IPS-NIHi7 (cell line): ENCODE data around the gene DYRK1A.

Source experiments
- DNase-seq: peaks from one replicate; pipeline ENCODE4 v3.0.0; 2012; ENCODE audit warnings: mixed read lengths; ENCODE audit errors: extremely low spot score

The DYRK1A gene

GRCh38 chr21:37450445-37450941 lies 83.9 kb downstream of the DYRK1A start:
- no peak for DNase-seq

DNA sequence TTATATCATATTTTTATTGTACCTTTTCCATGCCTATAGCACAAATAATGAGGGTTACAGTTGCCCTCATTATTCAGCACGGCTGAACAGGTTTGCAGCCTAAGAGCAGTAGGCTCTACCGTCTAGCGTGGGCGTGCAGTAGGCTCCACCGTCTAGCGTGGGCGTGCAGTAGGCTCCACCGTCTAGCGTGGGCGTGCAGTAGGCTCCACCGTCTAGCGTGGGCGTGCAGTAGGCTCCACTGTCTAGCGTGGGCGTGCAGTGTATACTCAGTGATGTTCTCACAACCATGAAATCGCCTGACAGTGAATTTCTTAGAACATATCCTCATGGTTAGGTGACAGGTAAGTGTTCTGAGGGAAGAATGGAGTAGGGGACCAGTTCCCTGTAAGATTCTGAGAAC lies 84.9 kb downstream of the DYRK1A start:
- no peak for DNase-seq

DNA sequence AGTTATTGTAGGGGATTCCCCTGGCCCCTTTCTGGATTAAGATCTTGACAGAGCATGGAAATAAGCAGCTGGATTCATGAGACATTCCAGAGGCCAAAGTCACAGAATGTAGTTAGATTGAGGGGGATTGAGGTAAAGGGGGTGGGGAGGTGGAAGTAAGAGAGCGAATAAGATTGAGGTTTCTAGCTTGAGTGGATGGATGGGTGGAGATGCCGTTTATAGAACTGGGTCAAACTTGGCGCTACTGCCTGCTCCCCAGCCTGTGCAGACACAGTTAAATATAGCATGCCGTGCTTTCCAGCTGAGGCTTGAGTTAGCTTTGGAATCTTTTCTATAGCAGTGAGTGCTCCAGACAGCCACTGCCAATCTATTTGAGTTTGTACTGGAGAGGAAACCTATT lies 85.7 kb downstream of the DYRK1A start:
- no peak for DNase-seq

- DNase-seq: no peak
Observed at GRCh38 chr21:37453350-37453749, 86.8 kb downstream of the DYRK1A start.

DNA sequence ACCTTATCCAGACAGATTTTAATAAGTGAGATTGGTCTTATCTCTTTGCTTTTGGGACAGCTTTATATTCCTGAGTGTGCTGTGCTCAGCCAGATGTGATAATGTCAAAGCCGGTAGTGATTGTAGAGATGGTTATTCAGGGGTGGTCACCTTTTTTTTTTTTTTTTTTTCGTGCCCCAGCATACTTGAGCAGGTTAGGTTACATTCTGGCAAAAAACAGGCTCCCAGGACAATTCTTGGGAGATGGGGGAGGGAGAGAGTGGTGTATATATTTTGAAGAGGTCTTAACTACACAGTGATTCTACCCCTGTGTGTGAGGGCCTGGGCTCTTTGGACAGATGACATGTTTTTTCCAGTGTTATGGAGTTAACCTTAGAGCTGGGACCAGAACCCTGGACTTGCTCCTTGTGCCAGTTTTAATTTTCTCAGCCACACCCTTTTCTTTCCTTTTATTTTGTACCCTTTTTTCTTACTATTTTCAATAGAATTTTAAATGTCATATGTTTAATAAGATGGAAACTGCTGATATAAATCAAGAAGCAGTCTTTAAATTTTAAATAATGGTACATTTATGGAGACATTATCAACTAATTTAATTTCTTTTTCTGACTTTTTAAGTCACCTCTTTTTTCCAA lies 88.4 kb downstream of the DYRK1A start:
- DNase-seq: no peak

- no peak for DNase-seq
Observed at GRCh38 chr21:37455504-37455911, 88.9 kb downstream of the DYRK1A start.

DNA sequence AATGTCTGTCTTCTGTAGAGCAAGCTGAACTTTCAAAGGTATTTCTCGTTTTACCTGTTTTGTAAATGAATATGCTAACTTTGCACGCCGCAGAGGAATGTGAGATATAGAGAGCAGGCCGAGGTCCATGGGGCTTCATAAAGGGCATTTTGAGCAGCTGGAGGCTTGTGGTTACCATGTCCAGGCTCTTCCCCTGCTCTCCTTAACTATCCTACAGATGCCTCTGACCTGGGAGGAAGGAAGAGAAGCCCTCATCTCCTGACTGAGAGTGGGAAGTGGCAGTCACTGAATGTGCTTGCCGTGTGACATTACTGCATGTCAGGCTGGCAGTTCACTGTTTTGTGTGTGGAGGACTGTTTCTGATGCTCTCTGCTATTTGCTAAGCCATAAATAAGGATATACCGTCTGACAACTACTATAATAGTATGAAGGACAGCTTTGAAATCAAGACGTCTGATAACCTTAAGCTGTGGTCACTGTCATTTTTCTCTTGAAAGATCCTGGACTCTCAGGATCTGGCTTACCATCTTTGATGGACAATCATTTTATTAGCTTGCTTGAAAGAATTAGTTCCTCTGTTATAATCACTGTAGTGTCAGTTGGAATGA lies 92.2 kb downstream of the DYRK1A start:
- no peak for DNase-seq

- no peak for DNase-seq
Observed at GRCh38 chr21:37459575-37459974, 93.0 kb downstream of the DYRK1A start.

DNA sequence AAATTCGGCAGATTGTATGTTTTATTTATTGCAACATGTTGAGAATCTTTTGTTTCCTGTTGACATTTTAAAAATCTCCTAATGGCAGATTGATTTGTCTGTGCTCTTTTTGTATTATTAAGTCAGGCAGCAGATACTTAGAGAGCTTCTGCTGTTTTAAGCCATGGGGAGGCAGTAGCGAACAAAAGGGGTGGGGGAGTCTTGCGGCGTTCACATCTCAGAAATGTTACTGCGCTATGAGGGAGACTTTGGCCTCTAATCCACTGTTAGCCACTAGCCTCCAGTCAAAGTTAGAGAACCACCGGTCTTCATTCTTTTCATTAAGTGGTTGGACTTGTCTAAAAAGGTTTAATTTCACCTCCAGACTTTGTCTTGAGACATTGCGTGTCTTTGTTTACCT lies 93.6 kb downstream of the DYRK1A start:
- DNase-seq: peak; percentile 53

DNA sequence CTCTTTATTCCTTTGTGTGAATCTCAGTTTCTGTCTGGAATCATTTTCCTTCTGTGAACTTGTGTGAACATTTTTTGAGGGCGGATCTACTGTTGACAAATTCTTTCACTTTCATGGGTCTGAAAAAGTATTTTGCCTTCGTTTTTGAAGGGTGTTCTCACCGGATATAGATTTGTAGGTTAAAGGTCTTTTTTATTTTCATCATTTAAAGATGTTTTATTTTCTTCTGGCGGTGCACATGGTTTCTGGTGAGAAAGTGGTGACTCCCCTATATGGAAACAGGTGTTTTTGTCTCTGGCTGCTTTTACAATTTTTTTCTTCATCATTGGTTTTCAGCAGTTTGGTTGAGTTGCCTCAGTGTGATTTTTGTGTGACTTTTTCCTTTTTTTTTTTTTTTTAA lies 94.9 kb downstream of the DYRK1A start:
- DNase-seq: no peak

GRCh38 chr21:37462087-37462861 lies 95.7 kb downstream of the DYRK1A start:
- DNase-seq: no peak

GRCh38 chr21:37463083-37463801 lies 96.7 kb downstream of the DYRK1A start:
- no peak for DNase-seq

DNA sequence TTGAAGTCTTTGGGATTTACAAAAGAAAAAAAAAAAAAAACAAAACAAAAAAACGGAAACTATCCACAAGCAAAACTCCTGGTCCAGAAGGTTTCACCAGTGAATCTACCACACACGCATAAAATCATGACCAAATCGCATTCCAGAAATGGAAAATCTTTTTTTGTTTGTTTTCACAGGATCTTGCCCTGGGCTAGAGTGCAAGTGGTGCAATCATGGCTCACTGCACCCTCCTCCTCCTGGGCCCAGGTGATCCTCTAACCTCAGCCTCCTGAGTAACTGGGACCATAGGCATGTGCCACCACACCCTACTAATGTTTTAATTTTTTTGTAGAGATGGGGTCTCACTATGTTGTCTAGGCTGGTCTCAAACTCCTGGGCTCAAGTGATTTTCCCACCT lies 100.5 kb downstream of the DYRK1A start:
- DNase-seq: no peak

DNA sequence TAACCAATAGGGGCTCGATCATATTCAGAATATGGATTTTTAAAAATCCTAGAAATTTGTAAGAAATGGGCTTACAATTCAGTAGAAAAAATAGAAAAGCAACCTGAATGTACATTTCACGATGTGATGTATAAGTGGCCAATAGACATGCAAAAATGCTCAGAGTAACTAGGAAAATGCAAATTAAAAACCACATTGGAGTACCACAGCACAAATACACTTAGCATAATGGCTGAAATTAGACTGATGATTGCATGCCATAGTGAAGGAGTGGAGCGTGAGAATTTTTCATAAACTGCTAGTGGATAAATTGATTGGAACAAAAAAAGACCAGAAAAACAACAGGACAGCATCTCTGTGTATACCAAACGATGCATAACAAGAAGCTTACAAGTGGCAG lies 102.3 kb downstream of the DYRK1A start:
- DNase-seq: no peak

DNA sequence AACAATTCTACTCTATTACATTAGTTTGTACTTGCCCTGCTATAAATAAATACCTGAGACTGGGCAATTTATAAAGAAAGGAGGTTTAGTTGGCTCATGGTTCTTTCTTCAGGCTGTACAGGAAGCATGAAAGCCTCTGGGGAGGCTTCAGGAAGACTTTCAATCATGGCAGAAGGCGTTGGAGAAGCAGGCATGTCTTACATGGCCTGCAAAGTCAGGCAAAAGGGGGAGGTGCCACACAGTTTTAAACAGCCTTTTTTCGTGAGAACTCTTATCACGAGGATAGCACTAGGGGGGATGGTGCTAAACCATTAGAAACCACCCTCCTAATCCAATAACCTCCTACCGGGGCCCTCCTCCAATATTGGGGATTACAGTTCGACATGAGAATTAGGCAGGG lies 102.9 kb downstream of the DYRK1A start:
- DNase-seq: no peak

DNA sequence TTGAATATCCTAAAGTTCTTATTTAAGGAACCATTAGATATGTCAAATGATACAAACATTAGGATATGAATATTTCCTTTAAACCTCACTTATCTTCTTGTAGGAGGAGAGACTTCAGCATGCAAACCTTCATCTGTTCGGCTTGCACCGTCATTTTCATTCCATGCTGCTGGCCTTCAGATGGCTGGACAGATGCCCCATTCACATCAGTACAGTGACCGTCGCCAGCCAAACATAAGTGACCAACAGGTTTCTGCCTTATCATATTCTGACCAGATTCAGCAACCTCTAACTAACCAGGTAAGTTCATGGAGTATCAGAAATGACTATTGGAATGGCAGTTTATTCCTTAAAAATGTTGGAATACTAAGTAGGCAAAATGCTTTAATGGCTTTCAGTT lies 106.0 kb downstream of the DYRK1A start:
- DNase-seq: no peak

GRCh38 chr21:37473491-37473890 lies 106.9 kb downstream of the DYRK1A start:
- no peak for DNase-seq

DNA sequence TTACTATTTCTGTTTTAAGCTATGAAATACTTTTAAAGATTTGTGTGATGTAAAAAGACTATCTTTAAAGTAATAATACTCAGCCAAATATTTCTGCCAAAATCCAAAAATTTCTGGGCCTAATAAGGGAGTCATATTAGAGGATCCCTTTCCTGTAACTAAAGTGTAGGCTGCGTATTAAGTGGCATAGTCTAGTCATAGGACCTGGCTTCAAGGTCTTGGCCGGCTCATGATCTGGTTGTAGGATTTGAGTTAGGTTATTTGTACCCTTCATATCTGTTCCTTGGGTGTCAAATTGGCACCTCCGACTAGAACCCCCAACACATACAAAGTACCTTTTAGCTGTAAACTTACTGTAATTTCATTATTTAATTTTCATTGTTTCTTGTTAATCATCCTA lies 107.8 kb downstream of the DYRK1A start:
- DNase-seq: no peak

- DNase-seq: no peak
Observed at GRCh38 chr21:37475186-37475868, 108.8 kb downstream of the DYRK1A start.

DNA sequence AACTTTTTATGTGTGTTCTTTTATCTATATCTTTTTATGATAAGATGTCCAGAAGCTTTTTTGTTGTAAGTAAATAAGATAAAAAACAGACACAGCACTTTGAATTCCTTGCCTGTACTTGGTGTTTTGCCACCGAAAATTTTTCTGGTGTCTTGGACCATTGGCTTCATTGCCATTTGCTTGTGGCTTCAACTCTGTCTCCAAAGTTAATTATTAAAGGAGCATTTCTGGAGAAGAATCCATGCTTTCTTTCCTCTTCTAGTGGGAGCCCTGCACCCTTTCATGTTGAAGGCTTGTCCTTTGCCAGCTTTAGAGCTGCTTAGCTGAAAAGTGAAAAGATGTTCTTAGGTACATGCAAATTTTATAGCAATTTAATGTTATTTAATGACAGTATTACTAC lies 112.2 kb downstream of the DYRK1A start:
- no peak for DNase-seq

DNA sequence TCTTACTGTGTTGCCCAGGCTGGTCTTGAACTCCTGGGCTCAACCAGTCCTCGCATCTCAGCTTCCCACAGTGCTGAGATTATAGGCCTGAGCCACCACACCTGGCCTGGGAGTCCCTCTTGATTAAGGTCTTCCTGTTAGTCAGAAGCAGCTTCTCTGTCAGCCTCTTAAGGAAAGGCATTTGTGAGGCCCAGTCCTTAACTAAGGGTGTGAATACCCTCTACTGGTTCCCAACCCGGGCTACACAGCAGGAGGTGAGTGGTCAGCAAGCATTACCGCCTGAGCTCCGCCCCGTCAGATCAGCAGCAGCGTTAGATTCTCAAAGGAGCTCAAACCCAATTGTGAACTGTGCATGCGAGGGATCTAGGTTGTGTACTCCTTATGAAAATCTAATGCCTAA lies 117.2 kb downstream of the DYRK1A start:
- no peak for DNase-seq
